Measurements from ENCODE around the gene PRDX3.

DNA sequence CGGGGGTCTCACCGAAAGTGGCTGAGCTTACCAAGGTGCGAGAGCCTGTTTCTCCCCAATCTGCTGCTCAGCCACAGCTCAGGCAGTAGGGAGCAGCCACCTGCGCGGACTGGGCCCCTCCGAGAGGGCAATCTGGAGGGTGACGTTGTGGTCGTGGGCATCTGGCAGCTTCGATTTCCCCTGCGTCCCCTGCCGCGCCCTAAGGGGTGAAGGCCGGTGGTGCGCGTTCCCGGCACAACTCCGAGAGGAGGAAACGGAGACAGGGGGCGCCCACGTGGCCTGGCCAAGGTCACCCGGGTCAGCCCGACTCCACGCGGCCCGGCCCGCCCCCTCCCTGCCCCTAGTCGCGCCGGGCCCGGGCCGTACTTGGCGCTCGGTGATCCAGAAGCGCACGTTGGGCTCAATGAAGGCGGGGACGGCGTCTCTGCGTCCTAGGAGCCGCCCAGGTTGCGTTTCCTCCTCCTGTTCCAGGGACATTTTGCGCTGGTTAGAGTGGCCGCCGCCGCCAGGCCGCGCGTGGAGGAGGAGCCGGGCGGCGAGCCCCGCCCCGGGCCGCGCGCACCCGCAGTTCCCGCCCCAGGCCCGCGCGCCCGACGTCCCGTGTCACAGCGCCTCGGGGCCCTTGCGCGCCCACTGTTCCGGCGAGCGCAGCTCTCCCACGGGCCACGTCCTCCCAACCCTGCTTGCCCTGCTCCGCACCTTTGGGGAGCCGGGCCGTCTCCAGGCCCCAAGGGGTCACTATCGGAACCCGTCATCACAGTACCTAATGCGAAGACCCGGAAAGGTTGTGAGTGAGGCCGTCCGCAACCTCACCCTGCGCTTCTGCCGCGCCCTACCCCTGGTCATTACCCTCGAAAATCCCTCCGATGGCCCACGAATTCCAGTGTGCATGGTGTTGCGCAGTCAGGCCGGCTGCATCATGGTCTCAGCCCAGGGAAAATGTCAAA, 13.2 kb downstream of the PRDX3 start, which contains the start of gene SFXN4:
- TF ChIP-seq SMC3 (IDR thresholded peaks at IDR 0.05; ENCODE audit: low read depth, low read length), result no peak
- no peak for TF ChIP-seq TEAD4 (IDR thresholded peaks at IDR 0.05; ENCODE audit: borderline replicate concordance, insufficient read depth)
- TF ChIP-seq, protein P1, sequence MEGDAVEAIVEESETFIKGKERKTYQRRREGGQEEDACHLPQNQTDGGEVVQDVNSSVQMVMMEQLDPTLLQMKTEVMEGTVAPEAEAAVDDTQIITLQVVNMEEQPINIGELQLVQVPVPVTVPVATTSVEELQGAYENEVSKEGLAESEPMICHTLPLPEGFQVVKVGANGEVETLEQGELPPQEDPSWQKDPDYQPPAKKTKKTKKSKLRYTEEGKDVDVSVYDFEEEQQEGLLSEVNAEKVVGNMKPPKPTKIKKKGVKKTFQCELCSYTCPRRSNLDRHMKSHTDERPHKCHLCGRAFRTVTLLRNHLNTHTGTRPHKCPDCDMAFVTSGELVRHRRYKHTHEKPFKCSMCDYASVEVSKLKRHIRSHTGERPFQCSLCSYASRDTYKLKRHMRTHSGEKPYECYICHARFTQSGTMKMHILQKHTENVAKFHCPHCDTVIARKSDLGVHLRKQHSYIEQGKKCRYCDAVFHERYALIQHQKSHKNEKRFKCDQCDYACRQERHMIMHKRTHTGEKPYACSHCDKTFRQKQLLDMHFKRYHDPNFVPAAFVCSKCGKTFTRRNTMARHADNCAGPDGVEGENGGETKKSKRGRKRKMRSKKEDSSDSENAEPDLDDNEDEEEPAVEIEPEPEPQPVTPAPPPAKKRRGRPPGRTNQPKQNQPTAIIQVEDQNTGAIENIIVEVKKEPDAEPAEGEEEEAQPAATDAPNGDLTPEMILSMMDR (IDR thresholded peaks at IDR 0.05), result peak; percentile 9; the same call in 1 of the 2 replicates
- no peak for TF ChIP-seq EZH2phosphoT487 (IDR thresholded peaks at IDR 0.05; ENCODE audit: borderline replicate concordance, low read depth)

Data from SK-N-SH (cell line).